Neural cell (in vitro differentiated cells): Measurements from ENCODE around the gene LPP. TPM values are rescaled to one million over a fixed set of nuclear protein-coding genes. Genes with fewer than 3 reads are reported as not detected.

ENCODE experiments used
- H2AFZ ChIP-seq: fragments of 200-600, 300-800 bp; sonication (generic), shearing (Covaris generic); 2 replicates; pipeline ENCODE4 v1.6.0; 2014; ENCODE audit warnings: low read depth, mild to moderate bottlenecking, antibody characterized with exemption, low read length, moderate library complexity
- H3F3A ChIP-seq: fragments of 200-600 bp; shearing (Covaris generic); 2 replicates; pipeline ENCODE4 v1.6.1; 2016; ENCODE audit warnings: mild to moderate bottlenecking, moderate library complexity, mixed read lengths, antibody characterized with exemption, low read length; ENCODE audit not compliant: insufficient read depth, poor library complexity, severe bottlenecking
- H3K27ac ChIP-seq: fragments of 200-600, 300-800 bp; sonication (generic), shearing (Covaris generic); 2 replicates; pipeline ENCODE4 v1.5.1; 2014; ENCODE audit warnings: mild to moderate bottlenecking, low read length, moderate library complexity
- H3K27me3 ChIP-seq: fragments of 300-800, 200-600 bp; sonication (generic), shearing (Covaris generic); 2 replicates; pipeline ENCODE4 v1.6.0; 2014; ENCODE audit warnings: mild to moderate bottlenecking, low read depth, low read length, moderate library complexity; ENCODE audit not compliant: insufficient read depth
- H3K36me3 ChIP-seq: fragments of 300-800, 200-600 bp; sonication (generic), shearing (Covaris generic); 2 replicates; pipeline ENCODE4 v1.5.1; 2014; ENCODE audit warnings: mild to moderate bottlenecking, antibody characterized with exemption, low read length, moderate library complexity; ENCODE audit not compliant: insufficient read depth
- H3K4me2 ChIP-seq: fragments of 300-800, 200-600 bp; sonication (generic), shearing (Covaris generic); 2 replicates; pipeline ENCODE4 v1.6.0; 2014; ENCODE audit warnings: mild to moderate bottlenecking, low read length
- H3K4me3 ChIP-seq: fragments of 300-800, 200-600 bp; sonication (generic), shearing (Covaris generic); 2 replicates; pipeline ENCODE4 v1.5.1; 2014; ENCODE audit warnings: mild to moderate bottlenecking, low read length, moderate library complexity
- H3K79me2 ChIP-seq: fragments of 200-600 bp; shearing (Covaris generic); replicated peaks from 2 replicates; pipeline ENCODE4 v1.6.0; 2014; ENCODE audit warnings: mild to moderate bottlenecking, low read length, moderate library complexity; ENCODE audit not compliant: insufficient read depth
- H3K9ac ChIP-seq: fragments of 300-800, 200-600 bp; sonication (generic), shearing (Covaris generic); 2 replicates; pipeline ENCODE4 v1.6.1; 2016; ENCODE audit warnings: mild to moderate bottlenecking, low read length, mixed read lengths
- H3K9me2 ChIP-seq: fragments of 200-600 bp; shearing (Covaris generic); 2 replicates; pipeline ENCODE4 v1.6.1; 2016; ENCODE audit warnings: mild to moderate bottlenecking, low read length, mixed read lengths; ENCODE audit not compliant: insufficient read depth
- H3K9me3 ChIP-seq: fragments of 200-600, 300-800 bp; sonication (generic), shearing (Covaris generic); 2 replicates; pipeline ENCODE4 v1.6.1; 2016; ENCODE audit warnings: mild to moderate bottlenecking, mixed run types, low read length, moderate library complexity, mixed read lengths
- H4K20me1 ChIP-seq: fragments of 200-600 bp; shearing (Covaris generic); 2 replicates; pipeline ENCODE4 v1.6.1; 2016; ENCODE audit warnings: mild to moderate bottlenecking, mixed run types; ENCODE audit not compliant: insufficient read depth
- EP300 ChIP-seq: fragments of 450-650 bp; conservative IDR thresholded peaks from 2 replicates; pipeline ENCODE4 v1.6.1; 2014; ENCODE audit warnings: antibody characterized with exemption, mild to moderate bottlenecking, moderate library complexity; ENCODE audit not compliant: poor library complexity, severe bottlenecking
- EZH2 ChIP-seq: fragments of 200-600, 300-800 bp; shearing (Covaris generic), sonication (generic); IDR thresholded peaks from 2 replicates; pipeline ENCODE4 v1.6.1; 2014; ENCODE audit warnings: antibody characterized with exemption, low read length, borderline replicate concordance, mild to moderate bottlenecking; ENCODE audit not compliant: insufficient read depth, poor library complexity, severe bottlenecking
- MXI1 ChIP-seq: fragments of 450-650 bp; conservative IDR thresholded peaks from 2 replicates; pipeline ENCODE4 v1.6.1; 2014; ENCODE audit warnings: antibody characterized with exemption, mild to moderate bottlenecking; ENCODE audit not compliant: poor library complexity, severe bottlenecking
- POLR2AphosphoS5 ChIP-seq: IDR thresholded peaks from 2 replicates; pipeline ENCODE4 v1.6.1; 2012
- RAD21 ChIP-seq: fragments of 450-650 bp; conservative IDR thresholded peaks from 2 replicates; pipeline ENCODE4 v1.6.1; 2014; ENCODE audit warnings: antibody characterized with exemption, mild to moderate bottlenecking, moderate library complexity
- SMC3 ChIP-seq: fragments of 450-650 bp; conservative IDR thresholded peaks from 2 replicates; pipeline ENCODE4 v1.6.1; 2014; ENCODE audit warnings: antibody characterized with exemption, mild to moderate bottlenecking, moderate library complexity; ENCODE audit not compliant: poor library complexity
- TAF1 ChIP-seq: IDR thresholded peaks from 2 replicates; pipeline ENCODE4 v1.6.1; 2012; ENCODE audit warnings: low read depth
- polyA plus RNA-seq: library from polyadenylated mRNA; depleted of rRNA; stranded (reverse); fragments of >200 nt; gene quantifications from 2 replicates; pipeline ENCODE4 v1.2.3, GENCODE V29; 2014
- TF ChIP-seq, protein P1 (sequence below): IDR thresholded peaks from 2 replicates; pipeline ENCODE4 v1.6.1; 2012; ENCODE audit warnings: borderline replicate concordance
- TF ChIP-seq, protein P2 (sequence below): fragments of 450-650 bp; IDR thresholded peaks from 2 replicates; pipeline ENCODE4 v1.5.1; 2014; ENCODE audit warnings: antibody characterized with exemption, mild to moderate bottlenecking, moderate library complexity; ENCODE audit not compliant: poor library complexity, severe bottlenecking

The LPP gene
- polyA plus RNA-seq, 1 donor from 2014 or later = 3.0 TPM

DNA sequence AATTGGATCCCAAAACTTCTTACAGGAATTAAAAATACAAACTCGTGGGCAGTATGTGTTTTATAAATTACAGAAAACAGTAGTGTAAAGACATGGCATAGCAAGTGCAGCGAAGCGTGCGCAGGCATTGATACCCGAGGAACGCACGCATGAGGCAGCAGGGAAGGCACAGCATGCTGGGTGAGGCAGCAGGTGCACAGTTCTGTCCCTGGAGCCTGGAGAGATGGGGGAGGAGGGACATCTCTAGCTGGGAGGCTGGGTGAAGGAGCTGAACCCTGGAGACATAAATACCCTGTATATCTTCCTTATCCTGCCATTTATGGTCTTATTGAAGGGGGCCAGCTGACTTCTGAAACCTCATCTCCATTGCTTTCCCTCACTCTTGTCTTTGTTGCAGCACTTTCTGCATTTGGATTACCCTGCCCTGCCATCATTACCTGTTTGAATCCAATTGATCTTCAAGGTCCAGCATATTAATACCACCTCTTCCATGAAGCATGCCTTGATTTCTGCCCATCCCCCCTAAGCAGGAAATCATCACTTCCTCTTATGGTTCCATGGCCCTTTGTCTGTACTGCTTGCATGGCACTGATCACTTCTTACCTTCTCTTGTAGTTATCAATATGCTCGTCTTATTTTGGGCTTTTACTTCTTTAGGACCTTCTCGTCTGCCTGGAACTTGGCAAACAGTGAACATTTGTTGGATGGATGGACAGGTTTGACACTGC lies 20.5 kb downstream of the LPP start:
- Histone ChIP-seq H3F3A (no peaks in the 10 kb centered on the region), H3K4me2 (no peak overlapping the region), H3K36me3 (no peaks in the 10 kb centered on the region), H3K9me2 (no peaks in the 10 kb centered on the region), H4K20me1 (no peaks in the 10 kb centered on the region), H2AFZ (no peak overlapping the region), H3K79me2 (no peaks in the 10 kb centered on the region), H3K4me3 (no peak overlapping the region), H3K27ac (no peak overlapping the region), H3K27me3 (no peaks in the 10 kb centered on the region), H3K9me3 (no peaks in the 10 kb centered on the region), H3K9ac (no peak overlapping the region)
- TF ChIP-seq SMC3 (no peak), MXI1 (no peak), POLR2AphosphoS5 (no peak), RAD21 (no peak), EZH2 (no peak), TAF1 (no peak), EP300 (no peak)
- TF ChIP-seq, protein P1, sequence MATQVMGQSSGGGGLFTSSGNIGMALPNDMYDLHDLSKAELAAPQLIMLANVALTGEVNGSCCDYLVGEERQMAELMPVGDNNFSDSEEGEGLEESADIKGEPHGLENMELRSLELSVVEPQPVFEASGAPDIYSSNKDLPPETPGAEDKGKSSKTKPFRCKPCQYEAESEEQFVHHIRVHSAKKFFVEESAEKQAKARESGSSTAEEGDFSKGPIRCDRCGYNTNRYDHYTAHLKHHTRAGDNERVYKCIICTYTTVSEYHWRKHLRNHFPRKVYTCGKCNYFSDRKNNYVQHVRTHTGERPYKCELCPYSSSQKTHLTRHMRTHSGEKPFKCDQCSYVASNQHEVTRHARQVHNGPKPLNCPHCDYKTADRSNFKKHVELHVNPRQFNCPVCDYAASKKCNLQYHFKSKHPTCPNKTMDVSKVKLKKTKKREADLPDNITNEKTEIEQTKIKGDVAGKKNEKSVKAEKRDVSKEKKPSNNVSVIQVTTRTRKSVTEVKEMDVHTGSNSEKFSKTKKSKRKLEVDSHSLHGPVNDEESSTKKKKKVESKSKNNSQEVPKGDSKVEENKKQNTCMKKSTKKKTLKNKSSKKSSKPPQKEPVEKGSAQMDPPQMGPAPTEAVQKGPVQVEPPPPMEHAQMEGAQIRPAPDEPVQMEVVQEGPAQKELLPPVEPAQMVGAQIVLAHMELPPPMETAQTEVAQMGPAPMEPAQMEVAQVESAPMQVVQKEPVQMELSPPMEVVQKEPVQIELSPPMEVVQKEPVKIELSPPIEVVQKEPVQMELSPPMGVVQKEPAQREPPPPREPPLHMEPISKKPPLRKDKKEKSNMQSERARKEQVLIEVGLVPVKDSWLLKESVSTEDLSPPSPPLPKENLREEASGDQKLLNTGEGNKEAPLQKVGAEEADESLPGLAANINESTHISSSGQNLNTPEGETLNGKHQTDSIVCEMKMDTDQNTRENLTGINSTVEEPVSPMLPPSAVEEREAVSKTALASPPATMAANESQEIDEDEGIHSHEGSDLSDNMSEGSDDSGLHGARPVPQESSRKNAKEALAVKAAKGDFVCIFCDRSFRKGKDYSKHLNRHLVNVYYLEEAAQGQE = no peak
- TF ChIP-seq, protein P2, sequence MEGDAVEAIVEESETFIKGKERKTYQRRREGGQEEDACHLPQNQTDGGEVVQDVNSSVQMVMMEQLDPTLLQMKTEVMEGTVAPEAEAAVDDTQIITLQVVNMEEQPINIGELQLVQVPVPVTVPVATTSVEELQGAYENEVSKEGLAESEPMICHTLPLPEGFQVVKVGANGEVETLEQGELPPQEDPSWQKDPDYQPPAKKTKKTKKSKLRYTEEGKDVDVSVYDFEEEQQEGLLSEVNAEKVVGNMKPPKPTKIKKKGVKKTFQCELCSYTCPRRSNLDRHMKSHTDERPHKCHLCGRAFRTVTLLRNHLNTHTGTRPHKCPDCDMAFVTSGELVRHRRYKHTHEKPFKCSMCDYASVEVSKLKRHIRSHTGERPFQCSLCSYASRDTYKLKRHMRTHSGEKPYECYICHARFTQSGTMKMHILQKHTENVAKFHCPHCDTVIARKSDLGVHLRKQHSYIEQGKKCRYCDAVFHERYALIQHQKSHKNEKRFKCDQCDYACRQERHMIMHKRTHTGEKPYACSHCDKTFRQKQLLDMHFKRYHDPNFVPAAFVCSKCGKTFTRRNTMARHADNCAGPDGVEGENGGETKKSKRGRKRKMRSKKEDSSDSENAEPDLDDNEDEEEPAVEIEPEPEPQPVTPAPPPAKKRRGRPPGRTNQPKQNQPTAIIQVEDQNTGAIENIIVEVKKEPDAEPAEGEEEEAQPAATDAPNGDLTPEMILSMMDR = no peak

DNA sequence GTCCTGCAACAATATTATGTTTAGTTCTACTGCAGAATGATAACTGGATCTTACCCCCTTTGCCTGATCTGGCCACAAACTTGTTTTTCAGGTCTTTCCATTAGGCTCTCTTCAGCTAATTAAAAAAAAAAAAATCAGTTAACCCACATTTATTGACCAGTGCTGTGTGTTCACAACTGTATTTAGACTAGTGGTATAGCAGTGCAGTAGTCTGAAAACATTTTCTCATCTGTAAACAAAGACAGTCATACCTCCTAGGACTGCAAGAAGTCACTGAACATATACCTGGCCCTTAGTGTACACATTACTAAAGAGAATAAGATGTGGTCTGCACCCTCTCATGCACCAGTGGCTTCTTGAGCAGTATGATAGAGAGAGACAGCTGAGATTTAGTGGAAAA lies 22.5 kb downstream of the LPP start:
- no peaks in the 10 kb centered on the region for H3K27me3 ChIP-seq
- no peaks in the 10 kb centered on the region for H3F3A ChIP-seq
- H3K4me3 ChIP-seq = no peak overlapping the region
- no peak overlapping the region for H2AFZ ChIP-seq
- H3K9me3 ChIP-seq = no peaks in the 10 kb centered on the region
- no peak overlapping the region for H3K9ac ChIP-seq
- H3K9me2 ChIP-seq = no peaks in the 10 kb centered on the region
- H3K27ac ChIP-seq = no peak overlapping the region
- H3K4me2 ChIP-seq = no peak overlapping the region
- no peaks in the 10 kb centered on the region for H4K20me1 ChIP-seq
- no peaks in the 10 kb centered on the region for H3K36me3 ChIP-seq
- TF ChIP-seq MXI1 (no peak), TAF1 (no peak)
- no peaks in the 10 kb centered on the region for H3K79me2 ChIP-seq
